ACC112 (cell line): ENCODE results near the gene KIFAP3.
"Not testable (repeated sequence)": the region's sequence is repeated elsewhere in the genome, so short reads cannot be mapped to it uniquely, and the experiment has no call there.

Experiments
- H2AFZ ChIP-seq: fragments of 200-600 bp; sonication (generic); one replicate; pipeline ENCODE4 v1.6.0; 2017; ENCODE audit warnings: antibody characterized with exemption, low read length; ENCODE audit not compliant: unreplicated experiment
- H3K27ac ChIP-seq: fragments of 200-600 bp; sonication (generic); 2 replicates; pipeline ENCODE4 v1.5.1; 2014; ENCODE audit warnings: low read depth, mild to moderate bottlenecking, antibody characterized with exemption, low read length, moderate library complexity
- H3K27me3 ChIP-seq: fragments of 200-600 bp; sonication (generic); 2 replicates; pipeline ENCODE4 v1.6.1; 2014; ENCODE audit warnings: mild to moderate bottlenecking, antibody characterized with exemption, low read length, moderate library complexity, mixed read lengths; ENCODE audit not compliant: insufficient read depth
- H3K36me3 ChIP-seq: fragments of 200-600 bp; sonication (generic); 2 replicates; pipeline ENCODE4 v1.6.1; 2016; ENCODE audit warnings: mild to moderate bottlenecking, antibody characterized with exemption, low read length, moderate library complexity, mixed read lengths; ENCODE audit not compliant: insufficient read depth
- H3K4me1 ChIP-seq: fragments of 200-600 bp; sonication (generic); one replicate; pipeline ENCODE4 v1.6.1; 2016; ENCODE audit warnings: low read length, mixed read lengths; ENCODE audit not compliant: insufficient read depth, unreplicated experiment, control insufficient read depth
- H3K4me3 ChIP-seq: fragments of 200-600 bp; sonication (generic); 2 replicates; pipeline ENCODE4 v1.5.1; 2014; ENCODE audit warnings: mild to moderate bottlenecking, low read depth, low read length
- H3K79me2 ChIP-seq: fragments of 200-600 bp; sonication (generic); one replicate; pipeline ENCODE4 v1.6.0; 2016; ENCODE audit warnings: low read length; ENCODE audit not compliant: control insufficient read depth, unreplicated experiment, insufficient read depth

Gene KIFAP3

GRCh38 chr1:170020859-170021258 is 53.6 kb downstream of the KIFAP3 start:
- Histone ChIP-seq H3K4me3 (no peak overlapping the region), H3K4me1 (no peaks in the 10 kb centered on the region), H3K27me3 (no peaks in the 10 kb centered on the region), H2AFZ (no peak overlapping the region), H3K27ac (no peak overlapping the region), H3K79me2 (no peaks in the 10 kb centered on the region), H3K36me3 (no peaks in the 10 kb centered on the region)

GRCh38 chr1:170017478-170017877 is 57.0 kb downstream of the KIFAP3 start:
- Histone ChIP-seq H3K4me1 (no peaks in the 10 kb centered on the region), H3K4me3 (no peak overlapping the region), H3K27me3 (no peaks in the 10 kb centered on the region)

GRCh38 chr1:170012920-170013319 is 61.6 kb downstream of the KIFAP3 start:
- Histone ChIP-seq H3K4me1 (no peaks in the 10 kb centered on the region), H2AFZ (no peak overlapping the region), H3K36me3 (no peaks in the 10 kb centered on the region), H3K27ac (no peak overlapping the region), H3K4me3 (no peak overlapping the region), H3K79me2 (no peaks in the 10 kb centered on the region), H3K27me3 (no peaks in the 10 kb centered on the region)

More at GRCh38 chr1:170017478-170017877, 57.0 kb downstream of the KIFAP3 start:
- Histone ChIP-seq H3K27ac (no peak overlapping the region), H3K36me3 (no peaks in the 10 kb centered on the region), H2AFZ (no peak overlapping the region), H3K79me2 (no peaks in the 10 kb centered on the region)

- Histone ChIP-seq H3K4me3 (no peak overlapping the region), H2AFZ (no peak overlapping the region), H3K27me3 (no peaks in the 10 kb centered on the region), H3K36me3 (no peaks in the 10 kb centered on the region), H3K27ac (no peak overlapping the region), H3K4me1 (no peaks in the 10 kb centered on the region), H3K79me2 (no peaks in the 10 kb centered on the region)
Measured at GRCh38 chr1:170010443-170010842, 64.1 kb downstream of the KIFAP3 start.

- Histone ChIP-seq H3K79me2 (no peaks in the 10 kb centered on the region), H3K36me3 (no peaks in the 10 kb centered on the region), H3K27ac (no peak overlapping the region), H2AFZ (no peak overlapping the region), H3K27me3 (no peaks in the 10 kb centered on the region), H3K4me1 (no peaks in the 10 kb centered on the region), H3K4me3 (no peak overlapping the region)
Measured at GRCh38 chr1:170009551-170009950, 64.9 kb downstream of the KIFAP3 start.

GRCh38 chr1:170008745-170009144 is 65.8 kb downstream of the KIFAP3 start:
- H3K4me1 ChIP-seq, H2AFZ ChIP-seq, H3K79me2 ChIP-seq, H3K27ac ChIP-seq, H3K4me3 ChIP-seq, H3K27me3 ChIP-seq, H3K36me3 ChIP-seq: not testable (repeated sequence)

GRCh38 chr1:170003270-170003835 is 71.1 kb downstream of the KIFAP3 start:
- not testable (repeated sequence) for H3K27ac ChIP-seq, H3K27me3 ChIP-seq, H3K79me2 ChIP-seq, H3K4me3 ChIP-seq, H3K36me3 ChIP-seq, H2AFZ ChIP-seq
- H3K4me1 ChIP-seq = peaks cover 17% of the 10 kb centered on the region

- H3K4me3 ChIP-seq = no peak overlapping the region
- H2AFZ ChIP-seq = no peak overlapping the region
- no peaks in the 10 kb centered on the region for H3K36me3 ChIP-seq
- H3K79me2 ChIP-seq = no peaks in the 10 kb centered on the region
- no peak overlapping the region for H3K27ac ChIP-seq
- H3K27me3 ChIP-seq = no peaks in the 10 kb centered on the region
- H3K4me1 ChIP-seq = peaks cover 17% of the 10 kb centered on the region
Measured at GRCh38 chr1:170001266-170001665, 73.2 kb downstream of the KIFAP3 start.

- Histone ChIP-seq H3K27ac (0 out of 2 replicates have a peak overlapping the region, but pooled peaks have one; percentile 3), H3K27me3 (no peaks in the 10 kb centered on the region)
Measured at GRCh38 chr1:169999761-170000160, 74.7 kb downstream of the KIFAP3 start.

GRCh38 chr1:169999331-169999741 is 75.2 kb downstream of the KIFAP3 start:
- Histone ChIP-seq H2AFZ (peak overlapping the region; percentile 76), H3K27me3 (no peaks in the 10 kb centered on the region), H3K27ac (peak overlapping the region; percentile 48)

More at GRCh38 chr1:169999761-170000160, 74.7 kb downstream of the KIFAP3 start:
- Histone ChIP-seq H3K4me1 (peaks cover 17% of the 10 kb centered on the region), H2AFZ (peak overlapping the region; percentile 76), H3K36me3 (no peaks in the 10 kb centered on the region), H3K79me2 (no peaks in the 10 kb centered on the region), H3K4me3 (peak overlapping the region; percentile 32; the same call in 1 of the 2 replicates)

GRCh38 chr1:169995993-169996392 is 78.5 kb downstream of the KIFAP3 start:
- Histone ChIP-seq H3K27ac (no peak overlapping the region), H3K36me3 (no peaks in the 10 kb centered on the region), H3K4me1 (peaks cover 17% of the 10 kb centered on the region), H3K79me2 (no peaks in the 10 kb centered on the region), H3K4me3 (no peak overlapping the region), H2AFZ (no peak overlapping the region), H3K27me3 (no peaks in the 10 kb centered on the region)

More at GRCh38 chr1:169999331-169999741, 75.2 kb downstream of the KIFAP3 start:
- Histone ChIP-seq H3K79me2 (no peaks in the 10 kb centered on the region), H3K36me3 (no peaks in the 10 kb centered on the region), H3K4me3 (peak overlapping the region; percentile 32; the same call in 1 of the 2 replicates), H3K4me1 (peaks cover 17% of the 10 kb centered on the region)
